ENCODE results near the gene DNAH6.
A peak's percentile ranks its signal among the peaks of the same experiment; 100 is the strongest.

Gene DNAH6

GRCh38 chr2:84579661-84580060 is 63.4 kb downstream of the DNAH6 start:
- Mint-ChIP-seq H3K4me1 (no peaks in the 10 kb centered on the region), H3K4me3 (no peak overlapping the region), H3K27ac (ENCODE audit: low read depth) (no peak overlapping the region), H3K27me3 (no peaks in the 10 kb centered on the region), H3K9me3 (no peaks in the 10 kb centered on the region), H3K36me3 (ENCODE audit: insufficient read depth) (no peaks in the 10 kb centered on the region)
- ATAC-seq (replicated peaks; ENCODE audit: extremely low read depth, poor library complexity, severe bottlenecking) (no peak), DNase-seq (ENCODE audit: low spot score in 2 of 2) (no peak)

- H3K36me3 Mint-ChIP-seq (ENCODE audit: insufficient read depth), result no peaks in the 10 kb centered on the region
- H3K4me3 Mint-ChIP-seq, result no peak overlapping the region
- no peak for ATAC-seq (replicated peaks; ENCODE audit: extremely low read depth, poor library complexity, severe bottlenecking)
- H3K9me3 Mint-ChIP-seq, result peaks cover 15% of the 10 kb centered on the region
- no peak overlapping the region for H3K27ac Mint-ChIP-seq (ENCODE audit: low read depth)
- no peak for DNase-seq (ENCODE audit: low spot score in 2 of 2)
- H3K4me1 Mint-ChIP-seq, result no peaks in the 10 kb centered on the region
- peaks cover 11% of the 10 kb centered on the region for H3K27me3 Mint-ChIP-seq
Measured at GRCh38 chr2:84603911-84604310, 87.6 kb downstream of the DNAH6 start.

GRCh38 chr2:84613082-84613481 is 96.8 kb downstream of the DNAH6 start:
- ATAC-seq (replicated peaks; ENCODE audit: extremely low read depth, poor library complexity, severe bottlenecking) (no peak), DNase-seq (ENCODE audit: low spot score in 2 of 2) (no peak)
- H3K4me3 Mint-ChIP-seq, result no peak overlapping the region
- no peaks in the 10 kb centered on the region for H3K4me1 Mint-ChIP-seq
- peaks cover 11% of the 10 kb centered on the region for H3K9me3 Mint-ChIP-seq
- no peak overlapping the region for H3K27ac Mint-ChIP-seq (ENCODE audit: low read depth)
- no peaks in the 10 kb centered on the region for H3K36me3 Mint-ChIP-seq (ENCODE audit: insufficient read depth)
- no peaks in the 10 kb centered on the region for H3K27me3 Mint-ChIP-seq

GRCh38 chr2:84619794-84620371 is 103.6 kb downstream of the DNAH6 start:
- Mint-ChIP-seq H3K9me3 (no peaks in the 10 kb centered on the region), H3K4me3 (no peak overlapping the region), H3K4me1 (no peaks in the 10 kb centered on the region), H3K27me3 (no peaks in the 10 kb centered on the region), H3K27ac (ENCODE audit: low read depth) (no peak overlapping the region), H3K36me3 (ENCODE audit: insufficient read depth) (no peaks in the 10 kb centered on the region)
- DNase-seq (ENCODE audit: low spot score in 2 of 2) (no peak), ATAC-seq (replicated peaks; ENCODE audit: extremely low read depth, poor library complexity, severe bottlenecking) (no peak)

- Mint-ChIP-seq H3K27me3 (no peaks in the 10 kb centered on the region), H3K4me1 (peaks cover 21% of the 10 kb centered on the region), H3K27ac (ENCODE audit: low read depth) (no peak overlapping the region), H3K4me3 (no peak overlapping the region), H3K36me3 (ENCODE audit: insufficient read depth) (peaks cover 2% of the 10 kb centered on the region), H3K9me3 (no peaks in the 10 kb centered on the region)
- no peak for ATAC-seq (replicated peaks; ENCODE audit: extremely low read depth, poor library complexity, severe bottlenecking)
- no peak for DNase-seq (ENCODE audit: low spot score in 2 of 2)
Measured at GRCh38 chr2:84628486-84628885, 112.2 kb downstream of the DNAH6 start.

GRCh38 chr2:84629550-84629949 is 113.3 kb downstream of the DNAH6 start:
- H3K4me3 Mint-ChIP-seq, result no peak overlapping the region
- H3K36me3 Mint-ChIP-seq (ENCODE audit: insufficient read depth), result peaks cover 2% of the 10 kb centered on the region
- peaks cover 21% of the 10 kb centered on the region for H3K4me1 Mint-ChIP-seq
- H3K9me3 Mint-ChIP-seq, result no peaks in the 10 kb centered on the region
- no peak for ATAC-seq (replicated peaks; ENCODE audit: extremely low read depth, poor library complexity, severe bottlenecking)
- H3K27me3 Mint-ChIP-seq, result no peaks in the 10 kb centered on the region
- no peak overlapping the region for H3K27ac Mint-ChIP-seq (ENCODE audit: low read depth)
- DNase-seq (ENCODE audit: low spot score in 2 of 2), result no peak

- Mint-ChIP-seq H3K4me3 (no peak overlapping the region), H3K4me1 (peaks cover 23% of the 10 kb centered on the region), H3K36me3 (ENCODE audit: insufficient read depth) (peaks cover 2% of the 10 kb centered on the region), H3K27ac (ENCODE audit: low read depth) (no peak overlapping the region), H3K27me3 (no peaks in the 10 kb centered on the region), H3K9me3 (no peaks in the 10 kb centered on the region)
- DNase-seq (ENCODE audit: low spot score in 2 of 2) (no peak), ATAC-seq (replicated peaks; ENCODE audit: extremely low read depth, poor library complexity, severe bottlenecking) (peak; percentile 54)
Measured at GRCh38 chr2:84631047-84631446, 114.7 kb downstream of the DNAH6 start.

GRCh38 chr2:84631985-84632384 is 115.7 kb downstream of the DNAH6 start:
- peaks cover 2% of the 10 kb centered on the region for H3K36me3 Mint-ChIP-seq (ENCODE audit: insufficient read depth)
- H3K9me3 Mint-ChIP-seq, result no peaks in the 10 kb centered on the region
- H3K27me3 Mint-ChIP-seq, result no peaks in the 10 kb centered on the region
- ATAC-seq (replicated peaks; ENCODE audit: extremely low read depth, poor library complexity, severe bottlenecking), result no peak
- peaks cover 33% of the 10 kb centered on the region for H3K4me1 Mint-ChIP-seq
- no peak for DNase-seq (ENCODE audit: low spot score in 2 of 2)
- no peak overlapping the region for H3K4me3 Mint-ChIP-seq
- H3K27ac Mint-ChIP-seq (ENCODE audit: low read depth), result no peak overlapping the region

GRCh38 chr2:84636080-84636971 is 120.0 kb downstream of the DNAH6 start:
- H3K27ac Mint-ChIP-seq (ENCODE audit: low read depth), result peak overlapping the region; percentile 6
- no peak for DNase-seq (ENCODE audit: low spot score in 2 of 2)
- H3K9me3 Mint-ChIP-seq, result no peaks in the 10 kb centered on the region
- no peak overlapping the region for H3K4me3 Mint-ChIP-seq
- peaks cover 30% of the 10 kb centered on the region for H3K4me1 Mint-ChIP-seq
- no peak for ATAC-seq (replicated peaks; ENCODE audit: extremely low read depth, poor library complexity, severe bottlenecking)
- peaks cover 2% of the 10 kb centered on the region for H3K36me3 Mint-ChIP-seq (ENCODE audit: insufficient read depth)
- H3K27me3 Mint-ChIP-seq, result no peaks in the 10 kb centered on the region

- Mint-ChIP-seq H3K4me3 (no peak overlapping the region), H3K4me1 (peaks cover 12% of the 10 kb centered on the region), H3K9me3 (no peaks in the 10 kb centered on the region), H3K27me3 (no peaks in the 10 kb centered on the region), H3K27ac (ENCODE audit: low read depth) (no peak overlapping the region), H3K36me3 (ENCODE audit: insufficient read depth) (no peaks in the 10 kb centered on the region)
- DNase-seq (ENCODE audit: low spot score in 2 of 2) (no peak), ATAC-seq (replicated peaks; ENCODE audit: extremely low read depth, poor library complexity, severe bottlenecking) (no peak)
Measured at GRCh38 chr2:84639751-84640150, 123.5 kb downstream of the DNAH6 start.

- ATAC-seq (replicated peaks; ENCODE audit: extremely low read depth, poor library complexity, severe bottlenecking) (no peak), DNase-seq (ENCODE audit: low spot score in 2 of 2) (no peak)
- Mint-ChIP-seq H3K27me3 (no peaks in the 10 kb centered on the region), H3K4me3 (no peak overlapping the region), H3K36me3 (ENCODE audit: insufficient read depth) (no peaks in the 10 kb centered on the region), H3K9me3 (no peaks in the 10 kb centered on the region), H3K27ac (ENCODE audit: low read depth) (no peak overlapping the region), H3K4me1 (peaks cover 12% of the 10 kb centered on the region)
Measured at GRCh38 chr2:84640411-84640810, 124.1 kb downstream of the DNAH6 start.

GRCh38 chr2:84641021-84641420 is 124.7 kb downstream of the DNAH6 start:
- Mint-ChIP-seq H3K27me3 (no peaks in the 10 kb centered on the region), H3K36me3 (ENCODE audit: insufficient read depth) (no peaks in the 10 kb centered on the region), H3K9me3 (no peaks in the 10 kb centered on the region), H3K27ac (ENCODE audit: low read depth) (no peak overlapping the region), H3K4me1 (peaks cover 10% of the 10 kb centered on the region), H3K4me3 (no peak overlapping the region)
- DNase-seq (ENCODE audit: low spot score in 2 of 2) (no peak), ATAC-seq (replicated peaks; ENCODE audit: extremely low read depth, poor library complexity, severe bottlenecking) (no peak)

GRCh38 chr2:84643991-84644390 is 127.7 kb downstream of the DNAH6 start:
- Mint-ChIP-seq H3K9me3 (no peaks in the 10 kb centered on the region), H3K4me1 (peaks cover 12% of the 10 kb centered on the region), H3K36me3 (ENCODE audit: insufficient read depth) (no peaks in the 10 kb centered on the region), H3K27ac (ENCODE audit: low read depth) (no peak overlapping the region), H3K27me3 (no peaks in the 10 kb centered on the region), H3K4me3 (no peak overlapping the region)
- ATAC-seq (replicated peaks; ENCODE audit: extremely low read depth, poor library complexity, severe bottlenecking), result no peak
- DNase-seq (ENCODE audit: low spot score in 2 of 2), result no peak

Data from central memory CD8-positive, alpha-beta T cell (primary cell).